NCI-H82 treated with DMSO at 0.1 percent for 48 hours (cell line): ENCODE results near the gene CNBD2.
"Not testable (repeated sequence)": the region's sequence is repeated elsewhere in the genome, so short reads cannot be mapped to it uniquely, and the experiment has no call there.

Experiments used
- DNase-seq: peaks from one replicate; lab custom pipeline; 2025; ENCODE audit not compliant: unreplicated experiment; lab: John Stamatoyannopoulos, UW

Gene CNBD2

GRCh38 chr20:35967979-35968640 is at the start of gene CNBD2:
TSS of gene CNBD2 (plus strand) at chr20:35968590. CDS start at chr20:35968763, 173 bp downstream.
- DNase-seq, result no peak

GRCh38 chr20:35920523-35920922 is 47.9 kb upstream of the CNBD2 start:
- DNase-seq, result no peak

GRCh38 chr20:35929301-35929700 is 39.1 kb upstream of the CNBD2 start:
- DNase-seq, result no peak

GRCh38 chr20:35934050-35934449 is 34.3 kb upstream of the CNBD2 start:
- DNase-seq, result no peak

GRCh38 chr20:35939264-35939663 is 29.1 kb upstream of the CNBD2 start:
- no peak for DNase-seq

GRCh38 chr20:35941620-35942019 is 26.8 kb upstream of the CNBD2 start:
- DNase-seq, result no peak

- DNase-seq, result peak; percentile 39
Observed at GRCh38 chr20:35942243-35942642, 26.1 kb upstream of the CNBD2 start.

GRCh38 chr20:35947489-35947888 is 20.9 kb upstream of the CNBD2 start:
- DNase-seq, result peak; percentile 3

GRCh38 chr20:35947907-35948306 is 20.5 kb upstream of the CNBD2 start:
- no peak for DNase-seq

GRCh38 chr20:35950093-35950492 is 18.3 kb upstream of the CNBD2 start:
- no peak for DNase-seq

GRCh38 chr20:35952080-35952479 is 16.3 kb upstream of the CNBD2 start:
- not testable (repeated sequence) for DNase-seq

GRCh38 chr20:35952480-35953386 is 15.7 kb upstream of the CNBD2 start:
- no peak for DNase-seq

GRCh38 chr20:35953387-35954199 is 14.8 kb upstream of the CNBD2 start:
- DNase-seq, result no peak

GRCh38 chr20:35954200-35954906 is 14.0 kb upstream of the CNBD2 start, which contains the start of gene SCAND1:
TSS of gene SCAND1 (minus strand) at chr20:35954502. CDS start at chr20:35954284, 218 bp downstream.
- peak; percentile 89 for DNase-seq

GRCh38 chr20:35954907-35955251 is 13.5 kb upstream of the CNBD2 start:
- no peak for DNase-seq

- DNase-seq, result no peak
Observed at GRCh38 chr20:35956616-35957015, 11.8 kb upstream of the CNBD2 start.

- DNase-seq, result not testable (repeated sequence)
Observed at GRCh38 chr20:35959291-35959690, 9.1 kb upstream of the CNBD2 start.

GRCh38 chr20:35963878-35964277 is 4.5 kb upstream of the CNBD2 start:
- DNase-seq, result no peak

- DNase-seq, result no peak
Observed at GRCh38 chr20:35968930-35969329, 540 bp downstream of the CNBD2 start.

- DNase-seq, result no peak
Observed at GRCh38 chr20:35971981-35972380, 3.6 kb downstream of the CNBD2 start.

- peak; percentile 97 for DNase-seq
Observed at GRCh38 chr20:35972462-35972861, 4.1 kb downstream of the CNBD2 start.
